ENCODE data around the gene BTG3.
A peak's percentile ranks its signal among the peaks of the same experiment; 100 is the strongest.

The BTG3 gene

GRCh38 chr21:17612565-17613241, at the start of gene BTG3:
BTG3 (minus strand) TSS chr21:17612901; CDS start chr21:17609144, 3,757 bp downstream.
- peak; percentile 66 for DNase-seq

- no peak for DNase-seq
Measured at GRCh38 chr21:17660862-17661261, 48.2 kb upstream of the BTG3 start.

GRCh38 chr21:17660452-17660851, 47.8 kb upstream of the BTG3 start:
- DNase-seq = no peak

GRCh38 chr21:17658931-17659330, 46.2 kb upstream of the BTG3 start:
- no peak for DNase-seq

- DNase-seq = no peak
Measured at GRCh38 chr21:17651526-17651925, 38.8 kb upstream of the BTG3 start.

- DNase-seq = no peak
Measured at GRCh38 chr21:17650292-17650691, 37.6 kb upstream of the BTG3 start.

- DNase-seq = no peak
Measured at GRCh38 chr21:17646790-17647189, 34.1 kb upstream of the BTG3 start.

- no peak for DNase-seq
Measured at GRCh38 chr21:17644186-17644585, 31.5 kb upstream of the BTG3 start.

- DNase-seq = no peak
Measured at GRCh38 chr21:17640821-17641220, 28.1 kb upstream of the BTG3 start.

- no peak for DNase-seq
Measured at GRCh38 chr21:17636711-17637110, 24.0 kb upstream of the BTG3 start.

- no peak for DNase-seq
Measured at GRCh38 chr21:17631195-17631594, 18.5 kb upstream of the BTG3 start.

- no peak for DNase-seq
Measured at GRCh38 chr21:17622018-17622417, 9.3 kb upstream of the BTG3 start.

- no peak for DNase-seq
Measured at GRCh38 chr21:17616831-17617230, 4.1 kb upstream of the BTG3 start.

- no peak for DNase-seq
Measured at GRCh38 chr21:17613242-17613676, 558 bp upstream of the BTG3 start.

- no peak for DNase-seq
Measured at GRCh38 chr21:17612023-17612564, 607 bp downstream of the BTG3 start.

GRCh38 chr21:17611414-17612022, 1.2 kb downstream of the BTG3 start:
- DNase-seq = peak; percentile 67

- DNase-seq = no peak
Measured at GRCh38 chr21:17610911-17611310, 1.8 kb downstream of the BTG3 start.

GRCh38 chr21:17609681-17610080, 3.0 kb downstream of the BTG3 start:
- DNase-seq = no peak

GRCh38 chr21:17607684-17608083, 5.0 kb downstream of the BTG3 start:
- DNase-seq = no peak

- DNase-seq = no peak
Measured at GRCh38 chr21:17602874-17603273, 9.8 kb downstream of the BTG3 start.

- no peak for DNase-seq
Measured at GRCh38 chr21:17598437-17598836, 14.3 kb downstream of the BTG3 start.

GRCh38 chr21:17597680-17598079, 15.0 kb downstream of the BTG3 start:
- DNase-seq = no peak

GRCh38 chr21:17590430-17590829, 22.3 kb downstream of the BTG3 start:
- DNase-seq = no peak

- peak; percentile 47 for DNase-seq
Measured at GRCh38 chr21:17585875-17586450, 26.7 kb downstream of the BTG3 start.
